DOHH2 (cell line): ENCODE data around the gene GRIK2.

Experiments
- H3F3A ChIP-seq: fragments of 200-600 bp; sonication (generic), shearing (Covaris generic); 2 replicates; pipeline ENCODE4 v1.6.0; 2016; ENCODE audit warnings: antibody characterized with exemption, mild to moderate bottlenecking; ENCODE audit not compliant: control insufficient read depth, insufficient read depth
- H3K27ac ChIP-seq: fragments of 200-600 bp; sonication (generic); 2 replicates; pipeline ENCODE4 v1.5.1; 2014; ENCODE audit warnings: low read depth, mild to moderate bottlenecking, low read length, moderate library complexity
- H3K27me3 ChIP-seq: fragments of 200-600 bp; sonication (generic); 2 replicates; pipeline ENCODE4 v1.6.1; 2014; ENCODE audit warnings: mild to moderate bottlenecking, low read length, mixed read lengths; ENCODE audit not compliant: control insufficient read depth
- H3K36me3 ChIP-seq: fragments of 200-600 bp; sonication (generic); 2 replicates; pipeline ENCODE4 v1.6.1; 2014; ENCODE audit warnings: mild to moderate bottlenecking, low read length, moderate library complexity, mixed read lengths; ENCODE audit not compliant: control insufficient read depth
- H3K4me1 ChIP-seq: fragments of 200-600 bp; sonication (generic); 2 replicates; pipeline ENCODE4 v1.6.1; 2014; ENCODE audit warnings: mild to moderate bottlenecking, low read length, mixed read lengths; ENCODE audit not compliant: control insufficient read depth
- H3K4me2 ChIP-seq: fragments of 200-600 bp; sonication (generic); 2 replicates; pipeline ENCODE4 v1.6.0; 2014; ENCODE audit warnings: mild to moderate bottlenecking, low read length, moderate library complexity
- H3K4me3 ChIP-seq: fragments of 200-600 bp; sonication (generic); 2 replicates; pipeline ENCODE4 v1.5.1; 2014; ENCODE audit warnings: mild to moderate bottlenecking, low read length, mixed read lengths
- H3K79me2 ChIP-seq: fragments of 200-600 bp; sonication (generic); 2 replicates; pipeline ENCODE4 v1.6.1; 2014; ENCODE audit warnings: mild to moderate bottlenecking, low read length, mixed read lengths; ENCODE audit not compliant: control insufficient read depth
- H3K9me2 ChIP-seq: fragments of 200-600 bp; sonication (generic); replicated peaks from 2 replicates; pipeline ENCODE4 v1.6.1; 2014; ENCODE audit warnings: mild to moderate bottlenecking, low read length, mixed read lengths; ENCODE audit not compliant: control insufficient read depth
- H3K9me3 ChIP-seq: fragments of 200-600 bp; sonication (generic); 2 replicates; pipeline ENCODE4 v1.6.1; 2014; ENCODE audit warnings: antibody characterized with exemption, low read length, mixed read lengths; ENCODE audit not compliant: control insufficient read depth, insufficient read depth
- H4K20me1 ChIP-seq: fragments of 200-600 bp; sonication (generic); 2 replicates; pipeline ENCODE4 v1.6.0; 2014; ENCODE audit warnings: low read depth, mild to moderate bottlenecking, antibody characterized with exemption, low read length, moderate library complexity; ENCODE audit not compliant: control insufficient read depth, insufficient read depth
- CTCF ChIP-seq: fragments of 200-600 bp; sonication (generic); IDR thresholded peaks from one replicate; pipeline ENCODE4 v1.5.1; 2014; ENCODE audit warnings: antibody characterized with exemption, mild to moderate bottlenecking, low read depth, low read length; ENCODE audit not compliant: poor library complexity, severe bottlenecking
- EZH2phosphoT487 ChIP-seq: fragments of 200-600 bp; sonication (generic); IDR thresholded peaks from 2 replicates; pipeline ENCODE4 v1.6.1; 2017; ENCODE audit warnings: borderline replicate concordance, mild to moderate bottlenecking, antibody characterized with exemption, low read length, moderate library complexity, mixed read lengths

The GRIK2 gene

GRCh38 chr6:101544286-101544685 lies 150.8 kb downstream of the GRIK2 start:
- TF ChIP-seq CTCF (no peak), EZH2phosphoT487 (no peak)
- Histone ChIP-seq H3K4me2 (no peak overlapping the region), H3K36me3 (no peaks in the 10 kb centered on the region)

DNA sequence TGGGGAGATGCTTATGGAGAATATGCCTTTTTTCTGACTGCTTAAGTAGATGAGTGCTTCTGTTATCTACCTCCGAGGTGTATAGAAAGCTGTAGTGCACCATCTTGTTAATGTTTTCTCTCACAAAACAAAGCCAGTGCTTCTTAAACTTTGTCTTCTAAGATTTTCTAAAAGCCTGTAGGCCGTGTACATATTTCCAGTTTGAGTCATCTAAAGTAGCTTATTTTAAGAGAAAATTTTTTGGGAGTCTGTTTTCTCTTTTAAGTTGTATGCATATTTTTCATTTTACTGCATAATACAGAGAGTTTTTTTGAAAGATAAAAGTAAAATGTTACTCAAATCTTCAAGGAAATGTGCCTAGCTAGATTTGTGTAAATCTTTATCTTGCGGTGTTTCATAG lies 151.7 kb downstream of the GRIK2 start:
- Histone ChIP-seq H3K4me3 (no peak overlapping the region), H3K27ac (no peak overlapping the region), H4K20me1 (no peaks in the 10 kb centered on the region), H3K36me3 (no peaks in the 10 kb centered on the region), H3K9me2 (no peaks in the 10 kb centered on the region), H3K4me2 (no peak overlapping the region), H3K27me3 (no peaks in the 10 kb centered on the region), H3K79me2 (no peaks in the 10 kb centered on the region), H3K4me1 (no peaks in the 10 kb centered on the region), H3F3A (no peaks in the 10 kb centered on the region), H3K9me3 (no peaks in the 10 kb centered on the region)
- TF ChIP-seq EZH2phosphoT487 (no peak), CTCF (no peak)

More at GRCh38 chr6:101544286-101544685, 150.8 kb downstream of the GRIK2 start:
- Histone ChIP-seq H3K9me2 (no peaks in the 10 kb centered on the region), H3K4me1 (no peaks in the 10 kb centered on the region), H3K27me3 (no peaks in the 10 kb centered on the region), H3F3A (no peaks in the 10 kb centered on the region), H3K4me3 (no peak overlapping the region), H3K79me2 (no peaks in the 10 kb centered on the region), H3K27ac (no peak overlapping the region), H4K20me1 (no peaks in the 10 kb centered on the region), H3K9me3 (no peaks in the 10 kb centered on the region)

GRCh38 chr6:101550451-101550850 lies 156.9 kb downstream of the GRIK2 start:
- Histone ChIP-seq H3K79me2 (no peaks in the 10 kb centered on the region), H3K27me3 (no peaks in the 10 kb centered on the region), H4K20me1 (no peaks in the 10 kb centered on the region), H3K9me3 (no peaks in the 10 kb centered on the region), H3F3A (no peaks in the 10 kb centered on the region), H3K4me3 (no peak overlapping the region), H3K4me1 (no peaks in the 10 kb centered on the region), H3K9me2 (no peaks in the 10 kb centered on the region), H3K27ac (no peak overlapping the region), H3K36me3 (no peaks in the 10 kb centered on the region), H3K4me2 (no peak overlapping the region)
- TF ChIP-seq CTCF (no peak), EZH2phosphoT487 (no peak)

DNA sequence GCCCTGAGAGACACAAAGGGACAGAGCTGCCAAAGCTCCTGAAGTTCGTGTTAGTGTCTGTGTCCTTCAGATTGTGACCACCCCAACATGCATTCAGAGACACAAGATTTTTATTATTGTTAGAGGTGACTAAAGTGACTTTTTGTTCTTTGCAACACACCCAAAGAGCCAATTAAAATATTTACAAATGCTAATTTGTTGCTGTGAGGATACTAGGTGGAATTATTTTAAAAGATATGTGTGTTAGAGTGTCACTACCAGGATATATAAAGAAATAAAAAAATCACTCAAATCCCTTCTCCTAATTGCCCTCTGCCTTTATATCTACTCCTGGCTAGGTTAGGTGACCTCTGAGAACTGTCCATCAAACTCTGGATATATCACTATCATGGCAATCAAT lies 160.7 kb downstream of the GRIK2 start:
- H3F3A ChIP-seq, result no peaks in the 10 kb centered on the region

More for the DNA sequence above, 160.7 kb downstream of the GRIK2 start:
- Histone ChIP-seq H3K9me2 (no peaks in the 10 kb centered on the region), H3K4me1 (no peaks in the 10 kb centered on the region), H3K27me3 (no peaks in the 10 kb centered on the region), H3K36me3 (no peaks in the 10 kb centered on the region), H3K9me3 (no peaks in the 10 kb centered on the region), H4K20me1 (no peaks in the 10 kb centered on the region), H3K4me3 (no peak overlapping the region), H3K4me2 (no peak overlapping the region), H3K27ac (no peak overlapping the region), H3K79me2 (no peaks in the 10 kb centered on the region)
- no peak for TF ChIP-seq CTCF
- TF ChIP-seq EZH2phosphoT487, result no peak
